ENCODE data around the gene PPP1R9B.

Gene PPP1R9B

DNA sequence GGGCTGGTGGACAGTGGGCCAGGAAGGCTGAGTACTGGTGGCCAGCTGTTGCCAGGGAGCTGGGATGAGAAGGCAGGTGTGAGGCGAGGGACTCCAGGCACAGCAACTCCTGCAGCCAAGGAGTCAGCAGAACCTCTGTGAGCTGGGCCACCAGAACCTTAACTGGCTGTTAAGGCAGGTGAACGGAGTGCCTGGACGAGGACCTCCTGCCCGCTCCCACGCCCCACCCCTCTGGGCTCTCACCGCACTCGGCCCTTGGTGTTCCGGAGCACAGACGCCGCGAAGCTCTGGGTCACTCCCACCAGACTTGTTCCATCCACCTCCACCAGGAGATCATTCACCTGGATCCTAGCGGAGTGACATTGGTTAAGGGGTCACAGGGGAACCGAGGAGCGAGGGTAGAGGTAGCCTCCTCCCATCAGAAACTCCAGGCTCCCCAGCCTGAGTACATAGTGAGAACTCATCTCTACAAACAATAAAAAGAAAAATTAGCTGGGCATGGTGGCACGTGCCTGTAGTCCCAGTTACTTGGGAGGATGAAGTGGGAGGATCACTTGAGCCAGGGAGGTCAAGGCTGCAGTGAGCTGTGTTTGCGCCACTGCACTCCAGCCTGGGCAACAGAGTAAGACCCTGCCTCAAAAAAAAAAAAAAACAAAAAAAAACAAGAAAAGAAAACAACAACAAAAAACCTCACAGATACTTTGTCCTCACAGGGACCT is 9.3 kb downstream of the PPP1R9B start:
- no peak for DNase-seq

DNA sequence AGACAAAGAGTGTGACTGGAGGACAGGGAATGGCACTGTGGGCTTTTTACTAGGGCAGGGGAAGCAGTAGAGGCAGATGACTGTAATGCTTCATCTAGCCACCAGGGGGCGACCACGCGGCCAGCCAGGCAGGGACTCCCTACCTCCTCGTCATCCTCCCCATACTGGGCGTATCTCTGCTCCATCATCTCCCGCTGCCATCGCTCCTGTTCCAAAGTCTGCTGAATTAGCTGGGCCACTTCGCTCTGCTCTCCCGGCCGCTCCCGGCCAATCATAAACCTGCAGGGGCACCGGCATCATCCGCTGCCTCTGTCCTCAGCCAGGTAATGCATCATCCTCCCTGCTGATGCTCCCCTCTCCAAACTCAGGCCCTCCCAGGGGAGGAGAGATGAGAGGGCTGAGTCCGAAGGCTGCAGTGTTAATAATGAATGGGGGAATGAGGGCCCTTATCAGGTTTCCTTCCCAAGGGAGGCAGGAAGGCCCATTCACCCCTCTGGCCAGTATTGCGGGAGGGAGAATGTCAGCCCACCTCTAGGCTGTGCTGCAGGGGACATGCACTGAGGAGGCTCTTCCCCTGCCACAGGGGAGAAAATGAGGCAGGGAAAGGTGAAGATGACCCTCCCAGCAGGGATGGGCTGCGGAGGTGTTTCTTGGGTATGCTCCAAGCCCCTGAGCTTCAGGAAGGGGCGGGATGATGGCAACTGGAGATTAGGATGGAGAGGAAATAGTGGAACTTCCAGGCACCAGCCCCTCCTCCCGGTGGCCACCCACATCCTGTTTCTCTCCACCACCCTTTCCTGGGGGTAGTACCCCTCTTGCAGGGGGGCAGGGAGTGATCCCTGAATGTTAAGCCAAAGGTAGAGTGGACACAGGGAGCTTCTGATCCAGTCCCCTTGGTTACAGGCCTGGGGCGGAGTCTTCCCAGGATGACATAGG is 10.3 kb downstream of the PPP1R9B start:
- peak; percentile 69 for DNase-seq

DNA sequence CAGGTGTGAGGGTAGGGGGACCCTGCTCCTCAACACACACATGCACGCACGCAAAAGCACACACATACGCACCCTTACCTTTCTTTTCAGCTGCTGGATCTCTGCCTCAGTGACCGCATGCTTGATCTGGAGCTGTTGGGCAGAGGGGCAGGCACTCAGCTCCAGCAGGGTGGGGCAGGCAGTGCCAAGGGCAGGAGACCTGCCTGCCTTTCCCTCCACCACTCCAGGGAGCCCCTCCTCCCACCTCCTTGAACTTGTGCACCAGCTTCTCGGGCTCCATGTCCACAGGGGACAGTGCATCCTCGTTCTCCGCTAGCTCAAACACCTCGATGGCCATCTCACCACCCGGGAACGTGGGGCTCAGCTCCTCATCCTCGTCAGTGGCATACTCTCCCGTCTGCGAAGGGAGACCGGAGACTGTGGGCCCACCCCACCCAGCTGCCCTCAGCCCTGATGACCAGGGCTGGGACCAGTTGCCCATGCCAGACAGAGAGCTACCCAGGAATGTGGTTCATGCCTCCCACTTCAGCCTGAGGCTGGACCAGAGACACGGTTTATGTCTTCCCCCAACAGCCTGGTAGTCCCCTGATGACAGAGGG is 11.2 kb downstream of the PPP1R9B start:
- no peak for DNase-seq

DNA sequence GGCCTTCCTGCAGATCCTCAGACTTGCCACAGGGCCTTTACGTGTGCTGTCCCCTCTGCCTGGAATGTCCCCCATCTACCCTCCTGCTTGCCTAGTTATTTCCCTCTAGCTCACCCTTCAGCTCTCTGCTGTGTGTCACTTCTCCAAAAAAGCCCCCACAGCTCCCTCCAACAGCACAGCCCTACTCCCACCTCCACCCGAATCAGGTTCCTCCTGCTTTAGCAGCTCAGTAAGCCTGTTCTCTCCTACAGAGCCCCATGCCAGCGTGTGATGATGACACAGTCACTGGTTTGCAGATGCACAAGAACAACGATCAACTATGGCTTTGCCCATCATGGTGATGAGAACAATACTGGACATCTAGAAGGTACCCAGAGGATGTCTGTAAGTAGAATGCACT is 13.4 kb downstream of the PPP1R9B start:
- no peak for DNase-seq

DNA sequence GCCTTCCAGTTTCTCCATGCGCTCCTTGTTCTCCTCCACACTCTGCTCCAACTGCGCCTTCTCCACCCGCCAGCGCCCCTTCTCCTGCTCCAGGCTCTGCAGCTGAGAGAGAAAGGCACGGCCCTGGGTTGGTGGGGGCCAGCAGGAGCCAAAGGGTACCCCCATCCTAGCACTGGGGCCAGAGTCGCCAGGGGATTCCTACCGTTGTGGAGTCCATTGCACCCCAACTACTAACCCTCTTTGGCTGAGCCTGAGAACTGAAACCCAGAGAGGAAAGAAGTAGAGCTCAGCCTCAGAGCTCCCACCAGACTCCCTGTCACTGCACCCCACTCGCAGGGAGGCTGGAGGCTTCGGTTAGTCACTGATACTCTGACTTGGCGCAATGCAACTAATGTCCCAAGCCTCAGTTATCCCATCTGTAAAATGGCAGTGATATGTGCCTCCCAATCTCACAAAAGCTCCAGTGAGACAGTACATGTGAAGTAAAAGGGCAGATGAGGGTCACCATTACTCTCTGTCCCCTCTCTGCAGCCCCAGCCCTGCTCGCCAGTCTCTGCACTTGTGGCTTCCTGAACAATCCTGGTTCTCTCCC is 14.3 kb downstream of the PPP1R9B start:
- DNase-seq = no peak

DNA sequence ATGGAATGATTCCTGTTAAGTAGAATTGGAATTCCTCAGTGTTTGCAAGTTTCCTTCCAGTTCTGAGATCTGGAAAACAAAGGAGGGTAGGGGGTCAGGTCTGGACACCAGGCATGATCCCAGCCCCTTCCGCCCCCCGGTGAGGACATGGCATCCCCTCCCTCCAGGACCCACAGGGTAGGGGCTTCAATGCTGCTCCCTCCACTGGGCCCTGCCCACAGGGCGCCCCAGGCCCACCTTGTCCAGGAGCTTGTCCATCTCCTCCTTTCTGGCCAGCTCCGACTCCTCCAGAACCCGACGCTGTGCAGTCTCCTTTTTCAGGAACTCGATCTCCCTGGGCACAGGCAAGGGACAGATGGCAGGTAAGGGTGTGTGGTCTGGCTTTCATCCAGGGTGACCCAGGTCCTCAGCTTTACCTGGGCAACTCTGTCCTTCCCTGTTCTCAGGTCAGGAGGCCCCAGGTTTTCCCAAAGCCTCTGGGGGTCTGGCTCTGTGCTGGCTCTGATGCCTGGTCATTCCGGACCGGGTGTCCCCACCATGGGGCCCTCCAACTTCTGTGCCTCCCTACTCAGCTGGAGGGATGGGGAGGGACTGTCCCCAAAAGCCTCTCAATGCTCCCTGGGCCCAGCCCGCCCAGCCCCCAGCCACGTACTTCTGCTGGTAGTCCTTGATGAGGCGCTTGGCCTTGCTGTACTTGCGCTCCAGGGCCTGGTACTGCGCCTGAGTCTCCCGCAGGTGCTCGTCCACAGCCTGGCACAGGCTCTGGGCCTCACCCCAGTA is 15.0 kb downstream of the PPP1R9B start:
- DNase-seq = no peak

DNA sequence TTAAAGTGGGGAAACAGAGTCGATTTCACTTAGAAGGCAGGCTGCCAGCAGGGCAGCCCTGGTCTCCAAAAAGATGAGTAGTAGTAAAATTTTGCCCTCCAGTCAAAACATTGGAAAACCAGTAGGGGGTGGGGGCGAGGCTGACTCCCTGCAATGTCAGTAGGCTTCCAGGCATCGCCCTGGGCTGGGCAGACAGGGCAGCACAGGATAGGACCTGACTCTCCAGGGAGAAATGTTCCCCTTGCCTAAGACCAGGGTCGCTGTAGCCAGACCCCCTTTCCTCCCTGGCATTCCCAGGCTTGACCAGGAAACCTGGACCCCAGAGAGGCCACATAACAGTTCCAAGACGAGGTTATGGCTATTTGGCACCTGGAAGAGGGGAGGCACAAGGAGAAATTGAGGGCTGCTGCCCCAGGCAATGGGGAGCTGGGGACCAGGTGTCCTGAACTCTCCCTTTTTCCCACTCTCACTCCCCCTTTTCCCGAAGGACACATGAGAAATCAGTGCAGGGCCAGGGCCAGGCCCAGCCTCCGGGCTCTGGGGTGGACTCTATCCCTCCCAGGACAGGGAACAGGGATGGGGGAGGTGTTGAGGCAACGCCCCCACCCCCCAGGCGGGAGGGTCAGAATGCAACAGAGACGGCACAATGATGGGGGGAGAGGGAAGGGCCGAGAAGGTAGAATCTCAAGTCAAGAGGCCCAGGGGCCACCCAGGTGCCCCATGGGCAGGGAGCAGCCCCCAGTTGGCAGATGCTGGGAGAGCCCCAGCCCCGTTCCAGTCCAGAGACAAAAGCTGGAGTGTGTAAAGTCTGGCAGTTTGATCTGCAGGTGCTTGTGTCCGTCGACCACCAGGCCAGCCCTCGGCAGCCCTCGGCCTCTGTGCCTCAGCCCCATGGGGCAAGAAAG is 16.0 kb downstream of the PPP1R9B start:
- DNase-seq = no peak

DNA sequence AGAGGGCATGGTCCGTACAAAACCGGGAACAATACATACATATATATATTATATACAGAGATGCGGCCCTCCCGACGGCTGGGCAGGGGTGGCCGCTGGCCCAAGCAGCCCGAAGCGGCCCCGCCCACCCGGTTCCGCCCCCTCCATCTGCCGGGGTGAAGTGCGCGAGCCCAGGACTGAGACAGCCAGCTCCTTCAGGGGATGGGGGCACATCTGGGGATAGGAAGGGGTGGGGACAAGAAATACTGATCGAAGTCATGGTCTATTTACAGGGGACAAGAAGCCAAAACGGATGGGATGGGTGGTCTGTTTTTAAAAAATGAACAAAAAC is 16.7 kb downstream of the PPP1R9B start:
- no peak for DNase-seq

DNA sequence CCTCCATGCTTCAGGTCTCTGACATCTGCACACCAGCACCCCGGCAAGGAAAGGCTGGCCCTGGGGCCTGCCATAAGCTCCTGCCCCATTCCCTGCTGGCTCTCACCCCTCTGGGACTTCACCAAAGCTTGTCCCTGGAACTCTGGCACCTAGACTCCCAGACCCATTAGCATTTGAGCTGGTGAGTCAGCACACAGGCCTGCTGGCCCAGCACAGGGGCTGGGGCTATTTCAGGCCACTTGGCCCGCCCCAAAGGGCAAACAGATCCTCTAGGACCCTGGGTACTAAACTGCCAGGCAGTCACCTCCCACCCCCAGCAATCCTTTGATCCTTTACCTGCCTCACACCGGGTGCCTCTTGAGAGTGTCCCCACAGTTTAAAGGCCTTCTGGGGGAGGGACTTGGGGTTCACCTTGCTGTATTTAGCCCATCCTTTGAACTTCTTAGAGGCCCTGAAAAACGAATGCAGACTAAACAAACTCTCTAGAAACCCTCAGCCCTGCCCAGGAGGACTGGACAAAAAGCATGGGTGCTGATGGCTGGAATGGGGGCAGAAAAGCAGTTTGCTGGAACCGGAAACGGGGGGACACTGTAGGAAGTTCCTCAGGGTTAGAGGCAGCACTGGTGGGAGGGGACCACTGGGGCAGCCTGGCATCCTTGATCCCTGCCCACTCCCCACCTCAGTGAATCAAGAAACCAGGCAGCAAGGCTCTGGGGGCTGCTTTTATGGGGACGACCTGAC is 17.3 kb downstream of the PPP1R9B start:
- DNase-seq = peak; percentile 50

DNA sequence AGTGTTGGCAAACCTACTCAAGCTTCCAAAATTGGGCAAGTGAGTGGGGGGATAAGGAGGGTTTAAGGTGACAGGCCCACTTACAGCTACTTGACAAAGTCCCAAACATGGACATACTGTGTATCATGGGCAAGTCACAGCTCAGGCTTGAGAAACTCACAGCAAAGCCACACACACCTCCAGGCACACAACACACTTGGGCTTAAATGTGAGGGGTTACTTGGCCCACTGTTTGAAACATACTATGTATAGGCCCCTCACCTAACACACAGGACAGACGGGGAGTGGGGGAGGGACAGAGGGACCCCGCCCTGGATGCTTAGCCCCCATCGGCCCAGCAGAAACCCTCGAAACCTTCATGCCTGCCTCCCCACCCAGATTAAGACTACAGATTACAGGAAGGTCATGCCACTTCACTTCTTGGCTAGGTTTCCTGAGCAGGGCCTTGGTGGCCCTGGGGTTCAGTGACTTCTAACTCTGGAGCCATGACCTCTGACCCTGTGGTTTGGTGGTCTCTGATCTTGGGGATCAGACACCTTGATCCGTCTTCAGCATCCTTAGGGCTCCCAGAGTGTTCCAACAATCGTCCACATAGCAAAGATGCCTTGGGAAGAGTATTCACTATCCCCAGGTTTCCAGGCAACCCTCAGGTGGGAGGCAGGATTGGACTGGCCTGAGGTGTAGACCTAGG is 18.2 kb downstream of the PPP1R9B start:
- DNase-seq = no peak

DNA sequence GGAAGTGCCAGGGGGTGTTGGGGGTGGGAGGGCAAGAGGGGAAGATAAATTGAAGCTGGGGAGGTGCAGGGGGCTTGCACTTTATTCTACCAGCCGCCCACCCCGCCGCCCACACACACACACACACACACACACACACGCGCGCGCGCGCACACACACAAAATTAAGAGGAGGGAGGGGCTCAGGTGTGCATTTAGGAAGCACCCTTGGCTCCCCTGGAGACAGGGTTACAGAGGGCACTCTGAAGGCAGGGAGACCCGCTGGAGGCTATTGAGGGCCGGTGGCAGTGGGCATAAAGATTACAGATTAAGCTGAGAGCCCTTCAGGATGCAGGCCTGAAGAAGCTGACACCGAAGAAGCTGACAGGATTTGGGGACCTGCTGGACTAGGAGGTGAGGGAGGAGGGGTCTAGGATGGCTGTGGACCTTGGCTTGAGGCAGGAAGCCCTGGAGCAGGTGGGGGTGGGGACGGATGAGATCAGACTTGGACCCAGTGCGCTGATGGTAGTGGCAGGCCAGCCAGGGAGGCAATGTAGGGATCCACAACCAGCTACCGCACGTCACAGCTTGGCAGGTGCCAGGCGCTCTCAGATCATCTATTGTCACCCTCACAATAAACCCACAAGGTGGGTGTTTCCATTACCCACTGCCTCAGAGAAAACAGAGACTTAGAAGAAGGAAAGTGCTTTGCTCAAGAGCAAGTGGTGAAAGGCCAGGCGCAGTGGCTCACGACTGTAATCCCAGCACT is 19.7 kb downstream of the PPP1R9B start:
- no peak for DNase-seq

DNA sequence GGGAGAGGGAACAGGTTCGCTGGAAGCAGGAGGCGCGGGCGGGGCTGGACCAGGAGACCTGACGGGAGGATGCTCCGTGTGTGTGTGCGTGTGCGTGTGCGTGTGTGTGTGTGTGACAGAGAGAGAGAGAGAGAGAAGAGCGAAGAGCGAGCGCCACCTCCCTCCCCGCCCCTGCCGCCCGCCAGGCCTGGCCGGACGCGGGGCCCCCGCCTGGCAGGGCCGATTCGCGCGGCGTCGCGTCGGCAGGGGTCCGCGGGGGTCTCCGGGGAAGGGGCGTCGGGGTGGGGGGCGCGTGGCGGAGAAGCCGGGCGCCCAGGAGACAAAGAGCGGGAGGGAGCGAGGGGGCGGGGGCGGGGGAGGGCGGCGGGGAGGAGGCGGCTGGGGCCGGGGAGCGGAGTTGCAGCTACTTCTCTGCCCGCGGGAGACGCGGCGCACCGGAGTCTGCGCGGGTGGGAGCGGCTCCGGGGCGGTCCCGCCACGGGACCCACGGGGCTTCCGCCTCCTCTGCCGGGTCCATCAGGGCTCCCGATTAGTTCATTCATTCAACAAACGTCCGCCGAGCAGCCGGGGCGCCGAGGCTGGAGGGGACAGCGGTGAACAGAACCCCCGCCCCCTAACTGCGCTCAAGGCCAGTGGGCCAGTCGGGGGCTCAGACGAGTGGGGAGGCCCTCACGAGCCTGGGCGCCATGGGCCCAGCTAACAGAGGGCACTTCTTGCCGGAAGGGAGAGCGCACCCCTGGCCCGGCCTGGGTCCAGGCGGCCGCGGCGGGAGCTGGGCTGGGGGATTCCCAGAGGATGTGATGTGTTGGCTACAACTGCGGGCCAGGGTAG is 20.5 kb downstream of the PPP1R9B start, which contains the start of gene SAMD14:
SAMD14 (minus strand) TSS at position 433 of the 831 bp plus-strand sequence. CDS start 5,201 bp downstream, outside the sequence.
- peak; percentile 67 for DNase-seq

DNA sequence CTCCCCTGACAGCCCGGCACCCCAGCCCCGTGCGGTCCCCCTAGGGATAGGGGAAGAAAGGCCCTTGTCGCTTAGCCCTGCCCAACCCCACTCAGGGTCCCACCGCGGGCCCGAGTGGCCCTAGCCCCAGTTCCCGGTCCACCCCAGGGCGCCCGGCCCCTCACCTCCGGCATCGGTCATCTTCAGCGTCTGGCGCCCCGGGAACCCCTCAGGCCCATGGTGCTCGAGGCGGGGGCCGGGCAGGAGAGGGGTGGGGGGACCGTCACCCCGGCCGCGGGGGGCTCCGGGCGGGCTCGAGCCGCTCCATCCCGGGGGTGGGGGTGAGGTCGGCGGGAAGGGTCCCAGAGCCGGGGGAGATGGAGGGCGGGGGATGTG is 21.1 kb downstream of the PPP1R9B start:
- DNase-seq = no peak

DNA sequence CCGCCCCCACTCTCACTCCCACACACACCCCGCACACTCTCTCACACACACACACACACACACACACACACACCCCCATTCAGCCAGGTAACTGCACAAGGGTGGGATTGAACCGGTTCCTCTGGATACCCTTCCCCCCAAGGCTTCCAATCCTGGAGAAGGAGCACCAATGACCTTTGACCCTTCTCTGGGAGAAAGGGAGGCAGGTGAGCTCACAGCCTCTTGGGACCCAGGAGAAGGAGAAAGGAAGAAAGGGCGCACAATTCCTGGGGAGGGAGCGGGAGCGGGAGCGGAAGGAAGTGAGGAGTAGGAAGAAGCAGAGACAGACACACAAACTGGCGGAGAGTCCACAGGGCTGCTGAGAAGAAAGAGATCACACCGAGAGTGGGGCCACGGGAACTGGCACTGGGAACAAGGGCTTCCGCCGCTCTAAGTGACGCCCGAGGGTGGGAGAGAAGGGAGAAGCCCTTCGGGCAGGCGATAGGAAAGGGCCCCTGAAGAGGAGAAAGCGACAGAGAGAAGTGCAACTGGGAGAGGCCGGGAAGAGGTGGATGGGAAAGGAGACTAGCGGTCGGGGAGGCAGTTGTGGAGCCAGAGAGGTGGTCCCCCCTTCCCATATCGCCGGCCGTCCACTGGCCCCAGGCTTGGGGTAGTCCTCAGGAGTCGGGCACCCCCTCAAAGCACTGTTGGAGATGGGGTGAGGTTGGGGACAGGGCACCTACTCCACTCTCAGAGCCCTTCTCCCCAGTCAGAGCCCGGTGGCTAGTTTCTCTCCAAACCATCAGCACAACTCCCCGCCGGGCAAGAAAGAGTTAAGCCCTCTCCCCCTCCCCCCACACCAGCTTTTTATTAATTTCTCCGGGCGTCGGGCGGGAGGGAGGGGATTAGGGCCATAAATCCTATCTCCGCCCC is 21.8 kb downstream of the PPP1R9B start:
- DNase-seq = no peak

DNA sequence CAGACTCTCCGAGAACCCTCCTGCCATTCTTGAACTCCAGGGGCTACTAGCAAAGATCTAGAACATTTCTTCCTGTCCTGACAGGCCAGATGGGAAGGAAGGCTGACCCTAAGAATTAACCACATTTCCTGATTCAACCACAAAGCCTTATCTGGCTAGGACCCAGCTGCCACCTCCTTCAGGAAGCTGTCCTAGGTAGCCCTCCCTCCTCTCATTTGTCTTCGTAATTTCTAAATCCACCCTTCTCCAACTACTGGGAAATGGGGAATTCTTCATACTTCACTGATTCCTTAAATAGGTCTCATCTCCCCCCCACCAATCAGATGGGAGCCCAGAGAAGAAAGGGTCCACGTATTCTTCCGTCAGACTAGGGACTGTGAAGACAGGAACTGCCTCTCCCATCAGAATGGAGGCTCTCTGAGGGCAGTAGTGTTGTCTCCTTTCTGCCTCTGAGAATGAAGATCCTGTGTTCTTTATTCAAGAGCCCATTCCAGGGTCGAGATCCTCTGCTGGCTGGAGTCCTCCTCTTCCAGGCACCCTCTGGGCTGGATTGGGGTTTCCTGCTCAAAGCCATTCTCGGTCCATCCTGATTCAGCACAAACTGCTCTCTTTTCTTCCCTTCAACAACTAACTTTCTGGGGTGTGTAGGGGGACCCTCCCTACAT is 22.6 kb downstream of the PPP1R9B start:
- no peak for DNase-seq

DNA sequence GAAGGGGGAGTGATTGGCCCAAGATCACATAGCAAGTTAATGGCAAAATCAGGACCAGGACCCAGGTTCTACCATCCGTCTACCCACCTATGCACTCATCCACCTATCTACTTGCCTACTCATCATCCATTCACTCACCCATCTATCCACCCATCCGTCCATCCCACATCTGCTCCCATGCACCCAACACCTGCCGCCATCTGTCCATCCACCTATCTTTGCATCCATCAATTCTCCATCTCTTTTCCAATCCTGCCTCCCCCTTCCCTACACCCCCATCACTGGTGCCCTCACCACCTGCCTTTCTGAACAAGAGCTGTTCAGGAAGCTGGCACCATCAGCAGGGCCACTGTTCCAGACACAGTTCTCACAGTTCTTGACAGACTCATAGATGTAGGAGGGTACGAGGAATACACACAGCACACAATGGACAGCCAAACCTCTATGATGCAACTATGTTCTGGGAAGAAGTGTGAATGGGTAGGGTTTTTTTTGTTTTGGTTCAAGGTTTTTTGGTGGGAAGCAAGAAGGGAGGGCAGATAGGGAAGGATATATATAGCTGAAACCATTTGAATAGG is 25.0 kb downstream of the PPP1R9B start:
- DNase-seq = no peak

All from fibroblast of skin of abdomen (primary cell).